Activated T-cell treated with anti-CD3 and anti-CD28 coated beads, Interleukin-2, amount 50 U/mL, for 48 hours (primary cell): ENCODE measurements around the gene PSME3.
"Not testable (repeated sequence)": the region's sequence is repeated elsewhere in the genome, so short reads cannot be mapped to it uniquely, and the experiment has no call there.

ENCODE experiments used
- DNase-seq, 2 experiments: peaks; one replicate each; pipeline ENCODE4 v3.0.0-alpha.2; 2020

PSME3 gene

GRCh38 chr17:42878924-42879595 lies 45.9 kb downstream of the PSME3 start:
- no peak for DNase-seq

DNA sequence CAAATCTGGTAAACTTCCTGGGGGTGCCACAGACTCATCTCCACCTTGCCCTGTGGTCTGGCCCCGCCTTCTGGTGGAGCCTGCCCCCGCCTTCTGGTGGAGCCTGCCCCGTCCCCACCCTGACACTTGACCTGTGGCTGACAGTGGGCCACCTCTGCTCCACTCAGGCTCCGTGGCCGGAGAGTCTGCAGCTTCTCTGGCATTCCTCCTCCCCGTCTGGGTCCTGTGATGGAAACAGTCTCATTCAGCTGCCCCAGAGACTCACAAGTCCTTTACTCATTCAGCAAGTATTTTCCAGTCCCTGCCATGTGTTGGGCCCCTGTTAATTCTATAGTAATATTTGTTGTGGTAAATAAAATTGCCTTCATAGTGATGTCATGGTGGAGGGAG lies 46.4 kb downstream of the PSME3 start:
- no peak for DNase-seq

DNA sequence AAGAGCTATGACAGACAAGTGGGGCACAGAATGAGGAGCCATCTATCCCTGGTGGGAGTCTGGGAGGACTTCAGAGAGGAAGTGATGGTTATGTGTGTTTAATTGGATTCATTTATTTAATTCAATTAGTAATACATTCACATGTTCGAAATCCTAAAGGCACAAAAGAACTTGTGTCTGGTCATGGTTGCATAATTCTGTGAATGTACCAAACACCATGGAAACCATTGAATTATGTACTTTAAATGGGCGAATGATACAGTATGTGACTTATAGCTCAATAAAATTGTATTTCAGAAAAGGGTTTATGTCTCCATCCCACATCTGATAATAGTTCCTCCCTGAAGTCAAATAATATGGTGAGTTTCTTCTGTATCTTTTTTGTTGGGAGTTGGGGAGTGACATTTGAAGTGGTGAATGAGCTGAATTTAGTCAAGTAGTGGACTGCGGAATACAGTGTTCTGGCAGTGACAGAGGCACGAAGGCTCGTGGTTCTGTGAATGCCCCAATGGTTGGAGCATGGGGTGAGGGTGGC lies 47.6 kb downstream of the PSME3 start:
- DNase-seq = no peak

DNA sequence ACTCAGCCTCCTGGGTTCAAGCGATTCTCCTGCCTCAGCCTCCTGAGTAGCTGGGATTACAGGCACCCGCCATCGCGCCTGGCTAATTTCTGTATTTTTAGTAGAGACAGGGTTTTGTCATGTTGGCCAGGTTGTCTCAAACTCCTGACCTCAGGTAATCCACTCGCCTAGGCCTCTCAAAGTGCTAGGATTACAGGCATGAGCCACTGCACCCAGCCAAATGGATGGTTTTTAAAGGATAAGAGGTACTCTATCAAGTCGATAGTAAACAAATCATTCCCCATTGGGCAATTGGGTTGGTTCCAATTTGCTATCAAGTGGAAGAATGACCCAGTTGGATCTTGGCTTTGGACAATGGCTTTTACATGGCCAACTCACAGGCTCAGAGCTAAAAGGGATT lies 48.5 kb downstream of the PSME3 start:
- not testable (repeated sequence) for DNase-seq

GRCh38 chr17:42882166-42882565 lies 49.0 kb downstream of the PSME3 start:
- DNase-seq = no peak

DNA sequence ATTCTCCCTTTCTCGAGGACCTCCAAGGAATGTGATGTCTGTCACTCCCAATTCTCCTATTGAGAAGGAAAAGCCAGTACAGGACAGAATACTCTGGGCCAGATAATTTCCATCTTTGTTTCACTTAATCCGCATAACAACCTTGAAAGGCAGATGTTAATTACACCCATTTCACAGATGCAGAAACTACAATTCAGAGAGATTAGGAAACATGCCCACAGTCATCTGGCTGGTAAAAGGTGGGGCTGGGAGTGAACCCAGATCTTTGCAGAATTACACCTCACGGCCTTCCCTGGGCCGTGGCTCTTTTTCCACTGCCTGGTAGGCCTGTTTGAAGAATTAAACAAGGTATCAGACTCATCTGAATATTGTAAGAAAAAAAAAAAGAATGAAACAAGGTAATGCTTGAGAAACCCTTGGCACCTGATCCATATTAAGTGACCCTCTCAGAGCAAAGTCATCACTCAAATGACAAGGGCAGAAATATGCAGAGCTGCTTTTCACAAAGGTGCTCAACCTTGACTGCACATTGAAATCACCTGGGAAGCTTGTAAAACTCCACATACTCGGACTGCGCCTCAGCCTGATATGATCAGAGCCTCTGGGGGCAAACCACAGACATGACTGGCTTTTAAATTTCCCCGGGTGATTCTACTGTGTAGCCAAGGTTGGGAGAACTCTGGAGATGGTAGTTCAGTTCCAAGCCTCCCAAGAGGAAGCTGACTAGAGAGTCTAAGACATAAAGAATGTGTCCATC lies 50.8 kb downstream of the PSME3 start:
- no peak for DNase-seq

DNA sequence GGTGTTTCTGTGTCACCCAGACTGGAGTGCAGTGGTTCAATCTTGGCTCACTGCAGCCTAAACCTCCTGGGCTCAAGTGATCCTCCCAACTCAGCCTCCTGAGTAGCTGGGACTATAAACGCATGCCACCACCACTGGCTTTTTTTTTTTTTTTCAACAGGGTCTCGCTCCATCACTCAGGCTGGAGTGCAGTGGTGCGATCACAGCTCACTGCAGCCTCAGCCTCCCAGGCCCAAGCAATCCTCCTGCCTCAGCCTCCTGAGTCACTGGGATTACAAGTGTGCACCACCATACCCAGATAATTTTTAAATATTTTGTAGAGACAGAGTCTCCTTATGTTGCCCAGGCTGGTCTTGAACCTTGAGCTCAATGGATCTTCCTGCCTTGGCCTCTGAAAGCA lies 52.6 kb downstream of the PSME3 start:
- not testable (repeated sequence) for DNase-seq

GRCh38 chr17:42886283-42887176 lies 53.3 kb downstream of the PSME3 start:
- DNase-seq = no peak

DNA sequence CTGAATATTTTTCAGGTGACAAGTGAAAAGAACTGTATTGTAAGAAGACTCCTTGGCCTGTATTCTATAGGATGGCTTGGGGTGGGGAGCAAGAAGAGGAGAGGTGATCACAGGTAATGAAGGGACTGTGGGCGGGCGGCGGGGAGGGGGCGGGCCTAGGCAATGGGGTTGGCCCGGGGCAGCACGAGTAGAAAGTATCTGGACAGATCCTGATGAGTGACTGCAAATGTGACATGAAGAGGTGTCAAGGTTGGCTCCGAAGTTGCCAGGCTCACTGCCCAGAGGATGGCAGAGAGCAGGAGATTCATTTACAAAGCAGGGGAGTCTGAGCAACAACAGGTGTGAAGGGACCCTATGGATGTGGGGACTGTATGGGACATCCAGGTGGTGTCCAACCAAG lies 56.6 kb downstream of the PSME3 start:
- no peak for DNase-seq

- no peak for DNase-seq
These were observed 58.4 kb downstream of the PSME3 start for GRCh38 chr17:42891539-42892152.

DNA sequence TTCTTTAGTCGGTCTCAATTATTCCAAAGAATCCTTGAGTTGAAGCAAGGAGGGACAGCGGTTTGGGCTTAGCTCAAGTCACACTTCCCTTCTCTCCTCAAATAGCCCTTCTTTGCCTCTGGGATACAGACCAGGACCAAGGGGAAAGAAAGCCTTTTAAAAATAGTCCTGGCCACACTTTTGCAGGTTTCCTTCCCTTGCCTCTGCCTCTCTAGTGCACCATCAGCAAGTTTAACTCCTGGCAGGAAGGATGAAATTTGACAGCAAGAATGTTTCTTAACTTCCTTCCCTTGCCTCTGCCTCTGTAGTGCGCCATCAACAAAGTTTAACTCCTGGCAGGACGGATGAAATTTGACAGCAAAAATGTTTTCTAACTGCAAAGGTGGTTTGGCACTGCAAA lies 60.2 kb downstream of the PSME3 start:
- no peak for DNase-seq
